Measurements from ENCODE around the gene NDNF. TPM values are rescaled to one million over a fixed set of nuclear protein-coding genes. Genes with fewer than 3 reads are reported as not detected.

The NDNF gene
- total and polyA plus RNA-seq, 2 donors (not counting 1 experiment from before 2014, with no cell fraction given): 6.4 to 9.6 TPM

- no peaks in the 10 kb centered on the region for H3K9me3 ChIP-seq (ENCODE audit: control insufficient read depth, insufficient read depth, low read depth, low read length)
- H4K20me1 ChIP-seq (ENCODE audit: control insufficient read depth, extremely low read depth, insufficient read depth, low read length): no peaks in the 10 kb centered on the region
- H3K4me3 ChIP-seq (replicated peaks in 1 of 4; ENCODE audit: control extremely low read depth in 1 of 4, insufficient read depth in 1 of 4, low read depth in 3 of 4, low read length in 4 of 4): no peak overlapping the region
- no peaks in the 10 kb centered on the region for H3K79me2 ChIP-seq (ENCODE audit: control insufficient read depth, insufficient read depth, low read length)
- H2AFZ ChIP-seq (ENCODE audit: low read length): no peak overlapping the region
- no peaks in the 10 kb centered on the region for H3K4me1 ChIP-seq (ENCODE audit: control insufficient read depth, extremely low read depth, insufficient read depth, low read length)
- no peak overlapping the region for H3K4me2 ChIP-seq (ENCODE audit: extremely low read depth, insufficient read depth, low read length)
- H3K9ac ChIP-seq (ENCODE audit: insufficient read depth, low read length): no peak overlapping the region
- peak; percentile 27 to 72 for DNase-seq (ENCODE audit: low read depth in 2 of 2)
- no peaks in the 10 kb centered on the region for H3K36me3 ChIP-seq (ENCODE audit: control insufficient read depth, insufficient read depth, low read length)
- TF ChIP-seq CTCF (conservative IDR thresholded peaks at IDR 0.05 in 1 of 2, IDR thresholded peaks at IDR 0.05 in 1 of 2; ENCODE audit: low read depth in 1 of 2, low read length in 2 of 2): peak in 1 of 2 donors; percentile 43
- TF ChIP-seq EZH2 (IDR thresholded peaks at IDR 0.05; ENCODE audit: low read length, missing control alignments): no peak
- no peak overlapping the region for H3K27ac ChIP-seq (ENCODE audit: insufficient read depth, low read length)
- no peaks in the 10 kb centered on the region for H3K27me3 ChIP-seq (ENCODE audit: control insufficient read depth, insufficient read depth, low read length)
Observed at GRCh38 chr4:121096629-121097028, 24.3 kb upstream of the NDNF start.

DNA sequence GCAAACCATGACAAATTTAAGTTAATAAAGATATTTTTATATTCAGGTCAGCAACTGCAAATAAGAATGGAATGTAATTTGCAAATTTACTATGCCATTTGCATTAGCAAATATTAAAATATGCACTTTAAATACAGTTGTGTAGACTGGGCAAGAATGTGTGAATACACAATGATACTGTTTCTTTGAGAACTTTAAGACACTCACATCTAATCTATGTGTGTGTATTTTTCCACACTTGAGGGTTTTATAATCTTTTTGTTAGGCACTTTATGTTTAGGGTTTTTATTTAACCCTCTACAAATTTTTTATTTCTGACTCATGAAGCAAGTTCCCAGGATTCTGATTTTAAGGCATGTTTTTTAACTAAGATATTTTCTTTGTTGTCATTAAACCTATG lies 23.9 kb upstream of the NDNF start:
- TF ChIP-seq EZH2 (IDR thresholded peaks at IDR 0.05; ENCODE audit: low read length, missing control alignments) (no peak), CTCF (conservative IDR thresholded peaks at IDR 0.05 in 1 of 2, IDR thresholded peaks at IDR 0.05 in 1 of 2; ENCODE audit: low read depth in 1 of 2, low read length in 2 of 2) (no peak)
- no peak for DNase-seq (ENCODE audit: low read depth in 2 of 2)

GRCh38 chr4:121094297-121094966 lies 22.1 kb upstream of the NDNF start:
- TF ChIP-seq EZH2 (IDR thresholded peaks at IDR 0.05; ENCODE audit: low read length, missing control alignments) (no peak), CTCF (conservative IDR thresholded peaks at IDR 0.05 in 1 of 2, IDR thresholded peaks at IDR 0.05 in 1 of 2; ENCODE audit: low read depth in 1 of 2, low read length in 2 of 2) (no peak)
- Histone ChIP-seq H3K4me3 (replicated peaks in 1 of 4; ENCODE audit: control extremely low read depth in 1 of 4, insufficient read depth in 1 of 4, low read depth in 3 of 4, low read length in 4 of 4) (no peak overlapping the region), H2AFZ (ENCODE audit: low read length) (no peak overlapping the region), H3K4me1 (ENCODE audit: control insufficient read depth, extremely low read depth, insufficient read depth, low read length) (no peaks in the 10 kb centered on the region), H3K27ac (ENCODE audit: insufficient read depth, low read length) (no peak overlapping the region), H3K9ac (ENCODE audit: insufficient read depth, low read length) (no peak overlapping the region), H3K36me3 (ENCODE audit: control insufficient read depth, insufficient read depth, low read length) (no peaks in the 10 kb centered on the region), H4K20me1 (ENCODE audit: control insufficient read depth, extremely low read depth, insufficient read depth, low read length) (no peaks in the 10 kb centered on the region), H3K9me3 (ENCODE audit: control insufficient read depth, insufficient read depth, low read depth, low read length) (no peaks in the 10 kb centered on the region), H3K27me3 (ENCODE audit: control insufficient read depth, insufficient read depth, low read length) (no peaks in the 10 kb centered on the region), H3K79me2 (ENCODE audit: control insufficient read depth, insufficient read depth, low read length) (no peaks in the 10 kb centered on the region), H3K4me2 (ENCODE audit: extremely low read depth, insufficient read depth, low read length) (no peak overlapping the region)
- DNase-seq (ENCODE audit: low read depth in 2 of 2): no peak

More for the DNA sequence above, 23.9 kb upstream of the NDNF start:
- Histone ChIP-seq H3K36me3 (ENCODE audit: control insufficient read depth, insufficient read depth, low read length) (no peaks in the 10 kb centered on the region), H4K20me1 (ENCODE audit: control insufficient read depth, extremely low read depth, insufficient read depth, low read length) (no peaks in the 10 kb centered on the region), H3K9me3 (ENCODE audit: control insufficient read depth, insufficient read depth, low read depth, low read length) (no peaks in the 10 kb centered on the region), H3K27me3 (ENCODE audit: control insufficient read depth, insufficient read depth, low read length) (no peaks in the 10 kb centered on the region), H3K27ac (ENCODE audit: insufficient read depth, low read length) (no peak overlapping the region), H3K79me2 (ENCODE audit: control insufficient read depth, insufficient read depth, low read length) (no peaks in the 10 kb centered on the region), H3K4me1 (ENCODE audit: control insufficient read depth, extremely low read depth, insufficient read depth, low read length) (no peaks in the 10 kb centered on the region), H3K9ac (ENCODE audit: insufficient read depth, low read length) (no peak overlapping the region), H3K4me2 (ENCODE audit: extremely low read depth, insufficient read depth, low read length) (no peak overlapping the region), H2AFZ (ENCODE audit: low read length) (no peak overlapping the region), H3K4me3 (replicated peaks in 1 of 4; ENCODE audit: control extremely low read depth in 1 of 4, insufficient read depth in 1 of 4, low read depth in 3 of 4, low read length in 4 of 4) (no peak overlapping the region)

Measured in fibroblast of lung (primary cell).